ENCODE measurements around the gene RGL1.

The RGL1 gene

DNA sequence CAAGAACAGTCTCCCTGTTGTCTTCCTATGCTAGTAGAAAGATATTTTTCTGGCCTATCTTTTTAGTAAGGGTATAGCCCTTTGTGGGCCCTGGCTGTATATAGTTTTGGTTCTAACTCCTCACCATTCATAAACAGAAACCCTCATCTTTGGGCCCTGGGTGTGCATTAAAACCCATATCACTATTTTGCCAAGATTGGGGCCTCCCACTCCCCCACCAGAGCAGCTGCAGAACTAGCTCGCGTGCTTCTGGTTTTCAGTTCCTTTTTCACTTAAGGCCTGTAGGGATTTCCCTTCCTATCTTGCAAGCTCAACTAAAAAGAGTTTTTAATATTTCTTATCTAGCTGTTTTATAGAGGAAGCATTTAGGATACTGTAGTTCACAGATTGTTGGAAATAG is 106.4 kb downstream of the RGL1 start:
- H3K36me3 ChIP-seq (ENCODE audit: insufficient read depth, low read length): no peaks in the 10 kb centered on the region
- no peak overlapping the region for H2AFZ ChIP-seq (ENCODE audit: low read length)
- H3K4me1 ChIP-seq (ENCODE audit: insufficient read depth, low read length, severe bottlenecking): peaks cover 25% of the 10 kb centered on the region
- no peaks in the 10 kb centered on the region for H3K9me2 ChIP-seq (ENCODE audit: low read depth, low read length)
- H3K9me3 ChIP-seq (ENCODE audit: low read length): no peaks in the 10 kb centered on the region
- H3K27ac ChIP-seq (ENCODE audit: low read depth, low read length, poor library complexity, severe bottlenecking): peak overlapping the region; percentile 61
- H3K27me3 ChIP-seq (ENCODE audit: insufficient read depth, low read length): no peaks in the 10 kb centered on the region
- no peak overlapping the region for H3K4me3 ChIP-seq (ENCODE audit: low read depth, low read length, poor library complexity, severe bottlenecking)
- H3F3A ChIP-seq (ENCODE audit: insufficient read depth, low read length): no peaks in the 10 kb centered on the region
- H3K9ac ChIP-seq (ENCODE audit: low read length): no peak overlapping the region
- H4K20me1 ChIP-seq (ENCODE audit: insufficient read depth, low read length): no peaks in the 10 kb centered on the region
- H3K4me2 ChIP-seq (ENCODE audit: low read length): peak overlapping the region; percentile 21; the same call in 1 of the 2 replicates
- H3K79me2 ChIP-seq (ENCODE audit: insufficient read depth, low read length): no peaks in the 10 kb centered on the region
- TF ChIP-seq EZH2 (IDR thresholded peaks at IDR 0.05; ENCODE audit: borderline replicate concordance, low read length) (no peak), CTCF (IDR thresholded peaks at IDR 0.05; ENCODE audit: low read length) (no peak)

- peak overlapping the region; percentile 61 for H3K27ac ChIP-seq (ENCODE audit: low read depth, low read length, poor library complexity, severe bottlenecking)
- H3F3A ChIP-seq (ENCODE audit: insufficient read depth, low read length): no peaks in the 10 kb centered on the region
- H3K4me2 ChIP-seq (ENCODE audit: low read length): peak overlapping the region; percentile 21; the same call in 1 of the 2 replicates
- no peaks in the 10 kb centered on the region for H3K36me3 ChIP-seq (ENCODE audit: insufficient read depth, low read length)
- no peaks in the 10 kb centered on the region for H3K9me3 ChIP-seq (ENCODE audit: low read length)
- H2AFZ ChIP-seq (ENCODE audit: low read length): no peak overlapping the region
- H3K27me3 ChIP-seq (ENCODE audit: insufficient read depth, low read length): no peaks in the 10 kb centered on the region
- no peak overlapping the region for H3K9ac ChIP-seq (ENCODE audit: low read length)
- H3K79me2 ChIP-seq (ENCODE audit: insufficient read depth, low read length): no peaks in the 10 kb centered on the region
- no peaks in the 10 kb centered on the region for H3K9me2 ChIP-seq (ENCODE audit: low read depth, low read length)
- H4K20me1 ChIP-seq (ENCODE audit: insufficient read depth, low read length): no peaks in the 10 kb centered on the region
- no peak overlapping the region for H3K4me3 ChIP-seq (ENCODE audit: low read depth, low read length, poor library complexity, severe bottlenecking)
- TF ChIP-seq EZH2 (IDR thresholded peaks at IDR 0.05; ENCODE audit: borderline replicate concordance, low read length) (no peak), CTCF (IDR thresholded peaks at IDR 0.05; ENCODE audit: low read length) (no peak)
- peaks cover 25% of the 10 kb centered on the region for H3K4me1 ChIP-seq (ENCODE audit: insufficient read depth, low read length, severe bottlenecking)
Measured at GRCh38 chr1:183912265-183912886, 107.5 kb downstream of the RGL1 start.

- H3K36me3 ChIP-seq (ENCODE audit: insufficient read depth, low read length): no peaks in the 10 kb centered on the region
- peaks cover 25% of the 10 kb centered on the region for H3K4me1 ChIP-seq (ENCODE audit: insufficient read depth, low read length, severe bottlenecking)
- no peak overlapping the region for H3K9ac ChIP-seq (ENCODE audit: low read length)
- no peak for TF ChIP-seq EZH2 (IDR thresholded peaks at IDR 0.05; ENCODE audit: borderline replicate concordance, low read length)
- TF ChIP-seq CTCF (IDR thresholded peaks at IDR 0.05; ENCODE audit: low read length): no peak
- H3K4me2 ChIP-seq (ENCODE audit: low read length): no peak overlapping the region
- no peak overlapping the region for H3K4me3 ChIP-seq (ENCODE audit: low read depth, low read length, poor library complexity, severe bottlenecking)
- H3F3A ChIP-seq (ENCODE audit: insufficient read depth, low read length): no peaks in the 10 kb centered on the region
- no peaks in the 10 kb centered on the region for H3K27me3 ChIP-seq (ENCODE audit: insufficient read depth, low read length)
- H3K9me3 ChIP-seq (ENCODE audit: low read length): no peaks in the 10 kb centered on the region
- no peaks in the 10 kb centered on the region for H3K79me2 ChIP-seq (ENCODE audit: insufficient read depth, low read length)
- H2AFZ ChIP-seq (ENCODE audit: low read length): no peak overlapping the region
- H3K27ac ChIP-seq (ENCODE audit: low read depth, low read length, poor library complexity, severe bottlenecking): no peak overlapping the region
- H4K20me1 ChIP-seq (ENCODE audit: insufficient read depth, low read length): no peaks in the 10 kb centered on the region
- H3K9me2 ChIP-seq (ENCODE audit: low read depth, low read length): no peaks in the 10 kb centered on the region
Measured at GRCh38 chr1:183913567-183913993, 108.7 kb downstream of the RGL1 start.
